Keratinocyte (primary cell): ENCODE data around the gene SULT1C2.

ENCODE experiments used
- EZH2 ChIP-seq: IDR thresholded peaks from one replicate; pipeline ENCODE4 v1.6.1; 2012; ENCODE audit warnings: inconsistent platforms, mild to moderate bottlenecking, low read length, moderate library complexity
- TF ChIP-seq, protein P1 (sequence below), 3 experiments: IDR thresholded peaks in 1 of 3; conservative IDR thresholded peaks in 1 of 3; optimal IDR thresholded peaks in 1 of 3; 2 replicates in 2 of 3; 3 replicates in 1 of 3; pipeline versions ENCODE3 to v1.5.1; 2011; ENCODE audit warnings: low read length in 3 of 3, mild to moderate bottlenecking in 3 of 3, moderate library complexity in 2 of 3, control low read depth in 1 of 3, inconsistent platforms in 1 of 3; ENCODE audit not compliant: insufficient read depth in 2 of 3; ENCODE audit errors: extremely low read depth in 1 of 3

DNA sequence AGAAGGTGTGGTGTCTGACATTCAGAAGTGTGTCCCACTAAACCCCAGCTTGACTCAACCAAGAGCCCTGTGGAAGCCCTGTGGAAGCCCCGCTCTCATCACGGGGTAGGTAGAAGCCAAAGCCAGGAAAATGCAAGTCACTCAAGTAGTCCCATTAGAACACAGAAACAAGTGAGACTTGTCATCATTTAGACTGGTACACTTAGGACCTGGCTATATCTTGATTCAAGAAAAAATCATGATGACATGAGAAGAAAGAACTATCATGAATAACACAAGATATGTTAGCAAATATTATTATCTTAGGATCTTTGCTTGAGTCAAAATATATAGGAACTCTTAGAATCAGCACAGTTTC, 60.9 kb downstream of the SULT1C2 start:
- TF ChIP-seq, protein P1, sequence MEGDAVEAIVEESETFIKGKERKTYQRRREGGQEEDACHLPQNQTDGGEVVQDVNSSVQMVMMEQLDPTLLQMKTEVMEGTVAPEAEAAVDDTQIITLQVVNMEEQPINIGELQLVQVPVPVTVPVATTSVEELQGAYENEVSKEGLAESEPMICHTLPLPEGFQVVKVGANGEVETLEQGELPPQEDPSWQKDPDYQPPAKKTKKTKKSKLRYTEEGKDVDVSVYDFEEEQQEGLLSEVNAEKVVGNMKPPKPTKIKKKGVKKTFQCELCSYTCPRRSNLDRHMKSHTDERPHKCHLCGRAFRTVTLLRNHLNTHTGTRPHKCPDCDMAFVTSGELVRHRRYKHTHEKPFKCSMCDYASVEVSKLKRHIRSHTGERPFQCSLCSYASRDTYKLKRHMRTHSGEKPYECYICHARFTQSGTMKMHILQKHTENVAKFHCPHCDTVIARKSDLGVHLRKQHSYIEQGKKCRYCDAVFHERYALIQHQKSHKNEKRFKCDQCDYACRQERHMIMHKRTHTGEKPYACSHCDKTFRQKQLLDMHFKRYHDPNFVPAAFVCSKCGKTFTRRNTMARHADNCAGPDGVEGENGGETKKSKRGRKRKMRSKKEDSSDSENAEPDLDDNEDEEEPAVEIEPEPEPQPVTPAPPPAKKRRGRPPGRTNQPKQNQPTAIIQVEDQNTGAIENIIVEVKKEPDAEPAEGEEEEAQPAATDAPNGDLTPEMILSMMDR (optimal IDR thresholded peaks at IDR 0.05 in 1 of 3, IDR thresholded peaks at IDR 0.05 in 1 of 3, conservative IDR thresholded peaks at IDR 0.05 in 1 of 3; ENCODE audit: extremely low read depth in 1 of 3, insufficient read depth in 2 of 3, low read length in 3 of 3): no peak
- TF ChIP-seq EZH2: no peak
